HepG2 (cell line): ENCODE data around the gene HMGN4. TPM values are rescaled to one million over a fixed set of nuclear protein-coding genes. Genes with fewer than 3 reads are reported as not detected.
A peak's percentile ranks its signal among the peaks of the same experiment; 100 is the strongest.

Source experiments
- EHMT2 ChIP-seq: fragments of 200-600 bp; sonication (generic); IDR thresholded peaks from 2 replicates; pipeline ENCODE4 v1.7.0; 2017; ENCODE audit warnings: antibody characterized with exemption, low read depth, low read length, borderline replicate concordance
- MLLT10 ChIP-seq: sonication (generic); formaldehyde crosslinking; IDR thresholded peaks from 2 replicates; pipeline ENCODE4 v1.4.0; 2020; ENCODE audit warnings: missing genetic modification reagents
- NONO ChIP-seq, 2 experiments: fragments of 450-650 bp in 1 of 2; sonication (generic) in 1 of 2; formaldehyde crosslinking in 1 of 2; IDR thresholded peaks in 1 of 2; conservative IDR thresholded peaks in 1 of 2; 2 replicates each; pipeline versions ENCODE4 v1.6.1 to v1.8.0; 2017 to 2022; ENCODE audit warnings: mild to moderate bottlenecking in 1 of 2, missing genetic modification reagents in 1 of 2, moderate library complexity in 1 of 2
- SIN3A ChIP-seq: IDR thresholded peaks from 2 replicates; pipeline ENCODE4 v1.6.1; 2011; ENCODE audit warnings: low read depth, mild to moderate bottlenecking, control low read depth, low read length, borderline replicate concordance
- SMAD9 ChIP-seq: sonication (generic); formaldehyde crosslinking; IDR thresholded peaks from 2 replicates; pipeline ENCODE4 v1.5.1; 2020; ENCODE audit warnings: mild to moderate bottlenecking, missing genetic modification reagents
- SRSF4 ChIP-seq: fragments of 200-400 bp; formaldehyde crosslinking; IDR thresholded peaks from one replicate; pipeline ENCODE4 v1.6.1; 2018; ENCODE audit warnings: mild to moderate bottlenecking, low read depth, low read length, moderate library complexity; ENCODE audit not compliant: poor library complexity, severe bottlenecking
- TCF7 ChIP-seq: sonication (generic); IDR thresholded peaks from 2 replicates; pipeline ENCODE4 v1.6.1; 2016; ENCODE audit warnings: antibody characterized with exemption, low read depth
- ZHX1 ChIP-seq: sonication (generic); formaldehyde crosslinking; IDR thresholded peaks from 2 replicates; pipeline ENCODE4 v1.8.1; 2022; ENCODE audit warnings: low read depth, mild to moderate bottlenecking, missing genetic modification reagents
- ZNF24 ChIP-seq: fragments of 450-650 bp; IDR thresholded peaks from 2 replicates; pipeline ENCODE4 v1.6.1; 2017; ENCODE audit warnings: antibody characterized with exemption, mild to moderate bottlenecking
- ZNF354B ChIP-seq: sonication (generic); formaldehyde crosslinking; IDR thresholded peaks from 2 replicates; pipeline ENCODE4 v1.8.0; 2022; ENCODE audit warnings: mild to moderate bottlenecking, missing genetic modification reagents
- ZNF549 ChIP-seq: sonication (generic); formaldehyde crosslinking; IDR thresholded peaks from 2 replicates; pipeline ENCODE4 v1.5.0; 2020; ENCODE audit warnings: missing genetic modification reagents
- ZNF670 ChIP-seq: sonication (generic); formaldehyde crosslinking; IDR thresholded peaks from 2 replicates; pipeline ENCODE4 v1.8.0; 2022; ENCODE audit warnings: mild to moderate bottlenecking, missing genetic modification reagents, borderline replicate concordance
- polyA plus RNA-seq, 8 experiments: library from polyadenylated mRNA; depleted of rRNA in 3 of 8; stranded (reverse) in 7 of 8; unstranded in 1 of 8; fragments of >200 nt; fragmentation: Illumina TruSeq in 4 of 8; extraction: Trizol in 4 of 8; gene quantifications; 2 replicates each; pipeline versions ENCODE4 v1.2.1 to v1.2.3, GENCODE V29; 2011 to 2016; ENCODE audit warnings: low read depth in 4 of 8, missing spikeins in 1 of 8, mixed read lengths in 1 of 8; ENCODE audit not compliant: insufficient read depth in 1 of 8
- total RNA-seq, 5 experiments: library from RNA; depleted of rRNA; stranded (reverse); fragments of >200 nt; fragmentation: Illumina TruSeq; extraction: Trizol; gene quantifications; 2 replicates each; pipeline ENCODE4 v1.2.3, GENCODE V29; 2016; ENCODE audit warnings: low read depth in 1 of 5
- TF ChIP-seq, protein P1 (sequence below): sonication (generic); formaldehyde crosslinking; IDR thresholded peaks from 2 replicates; pipeline ENCODE4 v1.8.0; 2022; ENCODE audit warnings: mild to moderate bottlenecking, missing genetic modification reagents, moderate library complexity
- TF ChIP-seq, protein P2 (sequence below): sonication (generic); formaldehyde crosslinking; IDR thresholded peaks from 2 replicates; pipeline ENCODE4 v1.4.0; 2020; ENCODE audit warnings: mild to moderate bottlenecking, missing genetic modification reagents
- TF ChIP-seq, protein P3 (sequence below): sonication (generic); formaldehyde crosslinking; IDR thresholded peaks from 2 replicates; pipeline ENCODE4 v1.8.0; 2022; ENCODE audit warnings: missing genetic modification reagents, mild to moderate bottlenecking, borderline replicate concordance

Gene HMGN4
- total and polyA plus RNA-seq, 2 of the 13 experiments (the other 11 are each of a cell fraction or from before 2014, with no cell fraction given) = 39.9 to 52.1 TPM

DNA sequence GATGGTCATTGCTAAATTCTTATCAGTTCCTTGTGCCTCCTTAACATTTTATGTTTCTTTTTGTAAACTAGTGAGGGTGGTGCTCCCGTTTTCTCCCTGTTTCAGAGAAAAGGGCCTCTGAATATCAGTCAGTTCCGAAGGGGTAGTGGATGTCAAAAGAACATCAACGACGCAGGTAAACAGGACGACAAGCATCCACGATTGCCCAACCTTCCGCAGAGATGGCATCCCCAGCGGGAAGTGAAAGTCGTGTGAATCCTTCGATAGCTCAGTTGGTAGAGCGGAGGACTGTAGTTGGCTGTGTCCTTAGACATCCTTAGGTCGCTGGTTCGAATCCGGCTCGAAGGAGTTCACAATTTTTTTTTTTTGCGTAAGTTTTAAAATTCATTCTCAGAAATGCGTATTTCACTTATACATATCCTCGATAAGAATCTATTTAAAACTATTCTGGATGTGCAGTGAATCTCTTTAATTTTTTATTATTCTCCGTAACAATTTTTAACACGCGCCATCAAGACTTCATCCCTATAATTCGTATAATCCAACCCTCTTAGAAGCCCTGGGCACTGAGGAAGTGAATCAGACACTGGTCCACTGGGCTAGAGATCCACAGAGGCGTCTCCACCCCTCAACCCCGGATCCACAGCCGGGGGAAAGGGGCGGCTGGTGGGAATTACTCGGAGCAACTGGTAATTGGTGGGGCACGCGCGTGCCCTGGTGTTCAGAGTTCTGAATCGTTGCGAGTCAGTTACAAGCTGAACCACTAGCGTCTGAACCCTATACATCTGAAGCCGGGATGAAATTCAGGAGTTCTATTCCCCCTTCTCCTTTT lies 30.7 kb downstream of the HMGN4 start (continued):
- no peak for TF ChIP-seq SRSF4
- 0 out of 2 replicates have a peak, but pooled peaks have one; percentile 8 for TF ChIP-seq SIN3A
- no peak for TF ChIP-seq MLLT10 (CRISPR knock-in tag)
- TF ChIP-seq TCF7 = no peak
- no peak for TF ChIP-seq ZHX1 (CRISPR knock-in tag)
- TF ChIP-seq, protein P1, sequence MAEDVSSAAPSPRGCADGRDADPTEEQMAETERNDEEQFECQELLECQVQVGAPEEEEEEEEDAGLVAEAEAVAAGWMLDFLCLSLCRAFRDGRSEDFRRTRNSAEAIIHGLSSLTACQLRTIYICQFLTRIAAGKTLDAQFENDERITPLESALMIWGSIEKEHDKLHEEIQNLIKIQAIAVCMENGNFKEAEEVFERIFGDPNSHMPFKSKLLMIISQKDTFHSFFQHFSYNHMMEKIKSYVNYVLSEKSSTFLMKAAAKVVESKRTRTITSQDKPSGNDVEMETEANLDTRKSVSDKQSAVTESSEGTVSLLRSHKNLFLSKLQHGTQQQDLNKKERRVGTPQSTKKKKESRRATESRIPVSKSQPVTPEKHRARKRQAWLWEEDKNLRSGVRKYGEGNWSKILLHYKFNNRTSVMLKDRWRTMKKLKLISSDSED (CRISPR knock-in tag) = no peak
- TF ChIP-seq, protein P2, sequence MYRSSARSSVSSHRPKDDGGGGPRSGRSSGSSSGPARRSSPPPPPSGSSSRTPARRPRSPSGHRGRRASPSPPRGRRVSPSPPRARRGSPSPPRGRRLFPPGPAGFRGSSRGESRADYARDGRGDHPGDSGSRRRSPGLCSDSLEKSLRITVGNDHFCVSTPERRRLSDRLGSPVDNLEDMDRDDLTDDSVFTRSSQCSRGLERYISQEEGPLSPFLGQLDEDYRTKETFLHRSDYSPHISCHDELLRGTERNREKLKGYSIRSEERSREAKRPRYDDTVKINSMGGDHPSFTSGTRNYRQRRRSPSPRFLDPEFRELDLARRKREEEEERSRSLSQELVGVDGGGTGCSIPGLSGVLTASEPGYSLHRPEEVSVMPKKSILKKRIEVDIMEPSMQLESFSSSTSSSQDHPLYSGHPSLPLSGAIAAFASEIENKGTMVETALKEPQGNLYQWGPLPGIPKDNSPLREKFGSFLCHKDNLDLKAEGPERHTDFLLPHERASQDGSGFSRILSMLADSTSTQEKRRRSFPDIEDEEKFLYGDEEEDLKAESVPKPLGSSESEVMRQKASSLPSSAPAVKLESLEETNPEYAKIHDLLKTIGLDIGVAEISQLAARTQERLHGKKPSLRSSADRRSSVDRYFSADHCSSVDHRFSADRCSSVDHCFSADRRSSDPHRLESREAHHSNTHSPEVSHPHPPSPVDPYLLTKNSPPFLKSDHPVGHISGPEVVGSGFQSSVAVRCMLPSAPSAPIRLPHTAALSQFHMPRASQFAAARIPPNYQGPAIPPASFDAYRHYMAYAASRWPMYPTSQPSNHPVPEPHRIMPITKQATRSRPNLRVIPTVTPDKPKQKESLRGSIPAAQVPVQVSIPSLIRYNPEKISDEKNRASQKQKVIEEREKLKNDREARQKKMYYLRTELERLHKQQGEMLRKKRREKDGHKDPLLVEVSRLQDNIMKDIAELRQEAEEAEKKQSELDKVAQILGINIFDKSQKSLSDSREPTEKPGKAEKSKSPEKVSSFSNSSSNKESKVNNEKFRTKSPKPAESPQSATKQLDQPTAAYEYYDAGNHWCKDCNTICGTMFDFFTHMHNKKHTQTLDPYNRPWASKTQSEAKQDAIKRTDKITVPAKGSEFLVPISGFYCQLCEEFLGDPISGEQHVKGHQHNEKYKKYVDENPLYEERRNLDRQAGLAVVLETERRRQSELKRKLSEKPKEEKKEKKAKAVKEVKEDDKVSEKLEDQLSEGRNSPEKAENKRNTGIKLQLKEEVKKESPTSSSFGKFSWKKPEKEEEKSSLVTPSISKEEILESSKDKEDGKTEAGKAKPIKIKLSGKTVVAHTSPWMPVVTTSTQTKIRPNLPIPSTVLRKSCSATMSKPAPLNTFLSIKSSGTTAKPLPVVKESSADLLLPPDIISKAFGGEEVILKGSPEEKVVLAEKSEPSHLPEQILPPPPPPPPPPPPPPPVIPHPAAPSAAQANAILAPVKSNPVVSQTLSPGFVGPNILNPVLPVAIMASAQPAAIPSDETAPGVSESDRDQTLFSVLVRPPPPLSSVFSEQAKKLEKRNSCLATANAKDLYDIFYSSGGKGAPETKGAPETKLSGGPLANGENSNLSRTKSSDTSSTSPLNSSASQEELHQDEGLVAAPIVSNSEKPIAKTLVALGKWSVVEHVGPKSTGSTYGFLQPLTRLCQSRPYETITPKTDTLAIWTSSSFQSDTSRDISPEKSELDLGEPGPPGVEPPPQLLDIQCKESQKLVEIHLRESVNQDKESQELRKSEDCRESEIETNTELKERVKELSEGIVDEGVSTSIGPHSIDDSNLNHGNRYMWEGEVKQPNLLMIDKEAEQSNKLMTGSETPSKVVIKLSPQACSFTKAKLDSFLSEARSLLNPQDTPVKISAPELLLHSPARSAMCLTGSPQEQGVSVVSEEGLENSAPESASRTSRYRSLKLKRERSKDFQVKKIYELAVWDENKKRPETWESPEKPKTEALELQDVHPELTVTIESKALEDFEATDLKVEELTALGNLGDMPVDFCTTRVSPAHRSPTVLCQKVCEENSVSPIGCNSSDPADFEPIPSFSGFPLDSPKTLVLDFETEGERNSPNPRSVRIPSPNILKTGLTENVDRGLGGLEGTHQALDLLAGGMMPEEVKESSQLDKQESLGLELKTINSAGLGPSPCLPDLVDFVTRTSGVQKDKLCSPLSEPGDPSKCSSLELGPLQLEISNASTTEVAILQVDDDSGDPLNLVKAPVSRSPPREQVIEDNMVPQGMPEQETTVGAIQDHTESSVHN (CRISPR knock-in tag) = no peak
- no peak for TF ChIP-seq NONO (IDR thresholded peaks at IDR 0.05)
- peak; percentile 75 for TF ChIP-seq NONO (CRISPR knock-in tag; conservative IDR thresholded peaks at IDR 0.05)
- TF ChIP-seq EHMT2 = no peak
- TF ChIP-seq ZNF670 = no peak
- no peak for TF ChIP-seq ZNF549 (CRISPR knock-in tag)
- TF ChIP-seq ZNF24 = peak; percentile 99
- no peak for TF ChIP-seq ZNF354B (CRISPR knock-in tag)
- TF ChIP-seq, protein P3, sequence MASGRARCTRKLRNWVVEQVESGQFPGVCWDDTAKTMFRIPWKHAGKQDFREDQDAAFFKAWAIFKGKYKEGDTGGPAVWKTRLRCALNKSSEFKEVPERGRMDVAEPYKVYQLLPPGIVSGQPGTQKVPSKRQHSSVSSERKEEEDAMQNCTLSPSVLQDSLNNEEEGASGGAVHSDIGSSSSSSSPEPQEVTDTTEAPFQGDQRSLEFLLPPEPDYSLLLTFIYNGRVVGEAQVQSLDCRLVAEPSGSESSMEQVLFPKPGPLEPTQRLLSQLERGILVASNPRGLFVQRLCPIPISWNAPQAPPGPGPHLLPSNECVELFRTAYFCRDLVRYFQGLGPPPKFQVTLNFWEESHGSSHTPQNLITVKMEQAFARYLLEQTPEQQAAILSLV (CRISPR knock-in tag) = no peak; the same call in 1 of the 2 replicates
- TF ChIP-seq SMAD9 (CRISPR knock-in tag) = no peak
